Inferior parietal cortex (tissue), 1 donor: ENCODE measurements around the gene FCHSD1.
A peak's percentile ranks its signal among the peaks of the same experiment; 100 is the strongest.
"Not testable (repeated sequence)": the region's sequence is repeated elsewhere in the genome, so short reads cannot be mapped to it uniquely, and the experiment has no call there.

ENCODE experiments used
- DNase-seq: peaks from one replicate; pipeline ENCODE4 v3.0.0-alpha.2; 2016; ENCODE audit errors: extremely low spot score

Gene FCHSD1

DNA sequence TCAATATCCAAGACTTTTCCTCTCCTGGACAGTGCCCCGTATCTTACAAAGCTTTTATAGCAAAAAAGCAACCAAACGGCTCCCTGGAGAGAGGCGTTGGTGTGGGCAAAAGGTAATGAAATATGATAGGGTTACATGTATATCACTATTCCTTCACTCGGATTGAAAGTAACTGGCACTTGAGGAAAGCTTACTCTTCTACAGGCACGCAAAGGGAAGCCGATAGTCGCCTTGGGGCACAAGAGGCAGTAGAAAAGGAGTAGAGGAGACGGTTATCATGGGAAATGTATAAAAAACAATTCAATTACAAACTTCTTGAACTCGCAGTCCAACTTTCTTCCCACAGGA lies 33.6 kb downstream of the FCHSD1 start:
- DNase-seq: no peak

DNA sequence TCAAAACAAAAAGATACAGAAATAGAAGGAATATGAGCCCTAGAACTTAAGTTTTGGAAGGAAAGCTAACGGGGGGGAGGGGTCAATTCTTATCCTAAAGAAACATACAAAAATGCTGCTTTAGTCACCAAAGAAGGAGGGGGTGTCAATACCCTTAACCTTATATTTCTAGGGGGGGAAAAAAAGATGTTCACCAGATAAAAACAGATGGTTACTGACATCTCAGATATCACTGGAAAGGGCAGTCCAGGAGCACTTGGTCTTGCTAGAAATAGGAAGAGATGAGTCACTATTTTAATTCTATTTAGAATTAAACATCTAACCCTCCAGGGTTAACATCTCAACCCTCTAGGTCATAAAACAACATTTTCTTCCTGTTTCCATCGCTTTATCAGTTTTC lies 34.1 kb downstream of the FCHSD1 start:
- DNase-seq: no peak

DNA sequence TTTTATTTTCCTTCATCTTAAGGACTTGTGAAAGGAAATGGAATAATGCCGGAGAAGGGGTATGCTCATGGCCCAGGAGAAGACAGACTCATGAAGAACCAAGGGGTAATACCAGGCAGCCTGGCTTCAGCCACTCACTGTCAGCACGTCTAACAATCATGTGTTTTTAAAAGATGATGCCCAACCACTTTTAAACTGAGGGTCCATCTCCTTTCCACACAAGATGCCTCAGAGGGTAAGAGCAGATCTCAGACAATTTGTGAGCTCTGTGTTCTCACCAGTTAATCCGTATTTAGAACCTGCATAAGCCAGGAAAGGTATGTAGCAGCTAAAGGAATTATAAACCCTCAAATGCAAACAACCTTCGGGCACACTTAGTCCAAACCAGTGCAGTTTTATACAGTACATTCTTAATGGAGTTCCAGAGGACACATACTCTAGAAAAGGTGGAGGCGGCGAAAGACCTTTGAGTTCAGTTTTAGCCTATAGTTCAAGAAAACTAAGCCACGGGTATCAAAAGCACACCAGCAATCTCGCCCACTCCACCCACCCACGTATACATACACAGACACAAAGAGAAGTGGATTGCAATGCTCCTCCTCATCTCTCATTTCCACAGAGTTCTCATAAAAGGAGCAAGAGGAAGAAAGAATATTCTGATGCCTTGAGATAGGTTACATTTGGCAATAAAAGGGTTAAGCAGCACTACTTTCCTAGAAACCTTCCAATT lies 35.1 kb downstream of the FCHSD1 start:
- no peak for DNase-seq

DNA sequence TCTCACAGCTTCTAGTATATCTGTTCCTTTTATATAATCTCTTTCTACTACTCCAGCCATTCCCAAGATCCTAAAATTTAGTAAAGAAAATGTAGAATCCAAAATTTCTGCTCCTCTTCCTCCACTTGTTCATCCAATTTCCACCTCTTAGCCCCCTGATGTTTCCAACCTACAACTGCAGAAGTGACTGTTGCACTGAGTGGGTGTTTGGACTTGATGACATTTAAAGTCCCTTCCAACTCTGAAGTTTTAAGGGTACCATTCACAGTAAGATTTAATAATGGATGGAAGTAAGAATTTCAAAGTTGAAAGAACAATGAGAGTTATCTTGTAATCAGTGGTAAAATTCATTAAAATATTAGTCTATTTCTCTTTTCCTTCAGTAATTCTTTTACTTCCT lies 37.9 kb downstream of the FCHSD1 start:
- DNase-seq: no peak

DNA sequence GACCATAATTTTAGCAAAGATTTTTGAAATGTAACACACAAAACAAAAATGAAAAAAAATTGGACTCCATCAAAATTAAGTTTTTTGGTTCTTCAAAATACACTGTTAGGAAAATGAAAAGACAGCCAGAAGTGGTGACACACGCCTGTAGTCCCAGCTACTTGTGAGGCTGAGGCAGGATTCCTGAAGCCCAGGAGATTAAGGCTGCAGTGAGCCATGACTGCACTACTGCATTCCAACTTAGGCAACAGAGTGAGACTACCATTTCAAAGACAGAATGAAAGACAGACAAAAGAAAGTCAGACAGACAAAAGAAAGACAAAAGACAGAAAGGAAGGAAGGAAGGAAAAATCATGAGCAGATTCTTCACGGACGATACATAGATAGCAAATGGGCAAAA lies 39.9 kb downstream of the FCHSD1 start:
- DNase-seq: no peak

DNA sequence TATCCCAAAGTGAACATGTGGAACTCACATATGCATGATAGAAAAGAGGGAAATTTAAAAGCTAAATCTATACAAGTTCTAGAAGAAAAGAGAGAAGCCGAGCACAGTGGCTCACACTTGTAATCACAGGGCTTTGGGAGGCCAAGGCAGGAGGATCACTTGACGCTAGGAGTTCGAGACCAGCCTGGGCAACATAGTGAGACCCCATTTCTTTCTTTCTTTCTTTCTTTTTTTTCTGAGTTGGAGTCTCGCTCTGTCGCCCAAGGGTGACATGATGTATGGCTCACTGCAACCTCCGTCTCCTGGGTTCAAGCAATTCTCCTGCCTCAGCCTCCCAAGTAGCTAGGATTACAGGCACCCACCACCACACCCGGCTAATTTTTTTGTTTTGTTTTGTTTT lies 41.3 kb downstream of the FCHSD1 start:
- not testable (repeated sequence) for DNase-seq

DNA sequence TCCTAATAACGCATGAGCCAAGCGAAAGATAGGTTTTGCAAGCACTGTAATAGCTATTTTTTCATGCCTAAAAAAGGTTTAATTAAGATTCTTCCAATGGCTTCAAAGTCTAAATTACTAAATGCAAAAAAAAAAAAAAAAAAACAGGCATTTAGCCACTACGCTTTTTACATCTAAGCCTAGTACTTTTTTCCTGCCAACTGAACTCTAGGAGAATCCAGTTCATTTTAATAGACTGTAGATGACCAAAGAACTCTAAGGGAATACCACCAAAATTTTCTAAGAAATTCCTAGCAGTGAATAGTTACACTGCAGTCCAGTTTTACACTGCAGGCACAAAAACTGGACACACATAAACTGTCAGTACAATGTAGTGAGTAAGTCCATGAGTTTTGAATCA lies 42.2 kb downstream of the FCHSD1 start:
- no peak for DNase-seq

DNA sequence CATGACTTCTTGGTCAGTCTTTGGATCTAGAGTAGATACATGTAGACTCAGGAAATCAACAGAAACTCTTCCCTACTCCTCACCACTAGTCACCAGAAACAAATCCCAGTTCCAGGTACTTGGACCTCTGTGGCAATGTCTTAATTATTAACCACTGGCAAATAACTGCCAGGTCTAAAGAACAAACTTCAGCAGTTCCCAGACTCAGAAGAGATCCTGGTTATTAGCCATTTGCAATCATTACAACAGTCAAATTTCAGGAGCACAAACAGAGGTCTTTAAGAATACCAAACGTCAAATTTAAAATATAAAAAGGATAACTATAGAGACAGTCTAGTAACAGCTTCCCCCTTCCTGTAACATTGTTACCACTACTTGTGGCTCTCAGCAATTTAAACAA lies 42.7 kb downstream of the FCHSD1 start:
- DNase-seq: no peak

DNA sequence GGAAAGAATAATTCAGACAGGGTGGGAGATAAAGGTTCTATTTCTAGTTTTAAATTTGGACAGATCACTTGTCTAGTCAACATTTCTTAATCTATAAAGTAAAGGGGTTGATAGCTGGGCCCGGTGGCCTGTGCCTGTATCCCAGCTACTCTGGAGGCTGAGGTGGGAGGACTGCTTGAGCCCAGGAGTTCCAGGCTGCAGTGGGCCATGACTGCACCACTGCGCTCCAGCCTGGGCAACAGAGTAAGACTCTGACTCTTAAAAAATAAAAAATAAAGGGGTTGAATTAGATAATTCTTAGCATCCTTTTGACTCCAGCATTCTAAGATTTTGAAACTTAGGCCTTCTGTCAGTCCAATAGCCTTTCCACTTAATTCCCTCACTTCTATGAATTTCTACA lies 43.2 kb downstream of the FCHSD1 start:
- DNase-seq: no peak

DNA sequence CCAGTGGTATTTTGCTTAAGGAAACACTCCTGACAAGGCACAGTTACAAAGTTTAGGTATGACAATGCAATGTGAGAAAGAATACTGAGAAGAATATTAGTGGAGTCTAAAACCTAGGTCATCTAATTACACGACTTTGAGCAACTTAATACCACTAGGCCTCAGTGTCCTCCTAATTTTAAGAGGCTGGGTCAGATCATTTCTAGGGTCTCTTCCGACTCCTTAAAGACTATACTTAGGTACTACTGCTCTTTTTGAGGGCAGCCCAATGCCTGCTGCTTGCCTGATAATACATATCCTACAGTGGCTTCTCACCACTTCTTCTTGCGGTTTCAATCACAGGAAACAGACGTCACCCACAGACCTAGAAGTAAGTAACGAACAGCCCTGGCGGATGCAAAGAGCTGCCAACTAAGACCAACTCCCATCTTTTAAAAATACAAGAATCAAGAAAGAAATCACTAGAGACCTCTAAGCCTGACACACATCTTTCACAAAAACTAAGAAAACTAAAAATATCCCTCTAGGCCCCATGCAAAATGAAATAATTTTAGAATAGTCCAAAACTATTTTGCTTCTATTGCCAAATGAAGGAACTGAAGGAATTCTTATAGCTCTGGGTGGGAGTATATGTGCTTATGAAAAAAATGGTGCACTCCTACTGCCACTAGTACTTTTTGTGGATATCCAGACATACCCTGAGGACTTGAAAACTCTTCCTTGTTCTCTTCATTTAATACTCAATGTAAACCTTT lies 45.5 kb downstream of the FCHSD1 start:
- peak; percentile 59 for DNase-seq

DNA sequence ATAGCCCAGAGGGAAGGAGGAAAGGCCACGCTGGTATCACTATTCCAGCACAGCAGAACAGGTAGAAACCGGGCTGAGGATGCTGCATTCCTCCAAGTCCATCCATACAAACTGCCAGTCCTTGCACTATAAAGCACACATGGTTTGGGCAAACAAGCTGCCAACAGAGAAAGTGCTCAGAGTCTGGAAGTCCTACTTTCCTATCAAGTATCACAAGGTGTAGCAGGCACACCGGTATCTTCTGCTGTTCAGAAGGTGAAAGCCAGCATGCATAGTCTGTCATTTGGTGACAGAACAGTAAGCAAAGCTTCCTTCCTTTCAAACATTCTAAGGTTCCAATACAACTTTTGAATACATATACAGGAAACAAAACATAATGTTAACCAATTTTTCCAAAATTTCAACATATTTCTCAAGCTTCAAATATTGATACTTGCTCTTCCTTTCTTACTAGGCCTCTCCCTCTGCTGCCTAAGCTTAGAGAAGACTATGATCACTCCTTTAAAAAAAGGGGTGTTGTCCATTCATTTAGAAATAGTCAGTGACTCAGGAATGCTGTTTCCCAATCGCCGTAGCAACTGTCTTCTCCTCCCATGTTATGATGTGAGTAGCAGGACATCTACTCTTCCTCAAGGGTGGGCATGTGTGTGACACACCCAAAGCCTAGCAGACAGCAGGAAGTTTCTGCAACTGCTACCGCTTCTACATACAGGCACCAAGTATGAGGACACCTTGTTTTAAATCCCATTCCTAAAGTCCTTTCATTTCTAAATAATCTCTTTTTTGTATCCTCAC lies 47.1 kb downstream of the FCHSD1 start:
- DNase-seq: no peak

DNA sequence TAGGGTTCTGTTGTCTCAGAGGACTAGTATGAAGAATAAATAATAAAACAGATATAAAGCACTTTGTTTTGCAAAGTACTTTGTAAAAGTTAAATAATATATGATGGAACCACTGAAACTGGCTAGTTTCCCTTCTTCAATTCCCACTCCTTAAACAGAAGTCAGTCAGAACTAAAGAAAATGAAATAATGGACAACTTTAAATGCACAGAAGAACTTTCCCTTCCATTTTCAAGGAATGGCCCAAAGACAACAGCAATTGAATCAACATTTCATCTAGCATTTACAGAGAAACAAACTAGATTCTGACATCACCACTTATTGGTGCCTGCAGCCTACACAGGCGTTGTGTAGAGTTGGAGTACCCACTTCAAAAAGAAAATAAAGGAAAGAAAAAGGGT lies 48.6 kb downstream of the FCHSD1 start:
- DNase-seq: no peak

DNA sequence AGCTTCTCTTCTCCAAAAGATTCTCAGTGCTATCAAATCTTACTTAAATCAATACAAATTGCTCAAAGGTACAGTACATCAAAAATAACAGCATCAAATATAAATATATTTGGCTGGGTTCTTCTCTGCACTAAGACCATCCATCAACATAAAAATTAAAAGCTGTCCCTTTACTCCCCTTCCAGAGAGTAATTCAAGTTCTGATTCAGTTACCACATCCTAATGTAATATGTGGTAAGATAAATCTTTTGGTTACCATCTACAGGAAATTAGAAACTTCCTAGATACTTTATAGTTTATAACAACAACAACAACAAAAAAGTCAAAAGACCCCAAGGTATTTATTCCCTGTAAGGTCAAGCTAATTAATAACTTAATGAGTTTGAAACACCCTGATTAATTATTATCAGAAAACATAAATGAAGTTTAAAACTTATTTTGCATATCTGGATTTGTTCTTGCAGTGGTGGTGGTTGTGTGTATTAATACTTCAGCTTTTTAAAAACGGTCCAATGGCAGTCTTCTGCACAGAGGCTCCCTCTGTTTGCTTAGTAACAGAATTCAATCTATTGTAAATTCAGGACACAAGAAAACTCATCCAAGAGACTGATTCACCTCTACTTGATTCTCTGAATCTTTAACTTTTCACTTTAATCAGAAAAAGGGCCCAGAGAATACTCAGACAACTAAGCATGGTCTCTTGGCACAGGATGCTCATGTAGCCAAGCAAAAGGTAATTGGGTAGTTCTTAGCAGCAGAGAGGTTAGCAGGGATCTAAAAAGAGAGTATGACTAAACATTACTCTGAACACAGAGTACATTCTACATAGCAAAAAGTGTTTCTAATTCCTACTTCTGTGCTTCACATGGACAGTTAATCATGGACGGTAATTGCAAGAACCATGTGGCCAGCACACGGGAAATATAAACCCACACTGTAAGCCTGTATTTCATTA lies 52.5 kb downstream of the FCHSD1 start:
- DNase-seq: no peak

DNA sequence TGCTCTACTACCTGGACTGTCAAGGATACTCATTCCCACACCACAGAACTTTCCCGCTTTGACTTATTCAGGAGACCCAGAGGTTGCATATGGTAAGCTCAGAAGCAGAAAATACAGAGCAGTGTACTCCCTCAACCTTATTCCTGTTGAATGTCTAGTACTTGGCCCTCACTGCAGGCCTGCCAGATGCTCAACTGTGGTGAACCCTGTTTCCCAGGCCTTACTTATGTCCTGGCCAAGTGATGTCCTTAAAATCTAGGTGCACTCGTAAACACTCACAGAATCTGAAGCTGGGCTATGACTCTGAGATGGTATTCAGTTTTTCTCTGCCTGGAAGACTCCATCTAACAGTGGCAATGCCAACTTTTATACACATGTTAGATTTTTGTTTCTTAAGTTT lies 53.4 kb downstream of the FCHSD1 start:
- no peak for DNase-seq

DNA sequence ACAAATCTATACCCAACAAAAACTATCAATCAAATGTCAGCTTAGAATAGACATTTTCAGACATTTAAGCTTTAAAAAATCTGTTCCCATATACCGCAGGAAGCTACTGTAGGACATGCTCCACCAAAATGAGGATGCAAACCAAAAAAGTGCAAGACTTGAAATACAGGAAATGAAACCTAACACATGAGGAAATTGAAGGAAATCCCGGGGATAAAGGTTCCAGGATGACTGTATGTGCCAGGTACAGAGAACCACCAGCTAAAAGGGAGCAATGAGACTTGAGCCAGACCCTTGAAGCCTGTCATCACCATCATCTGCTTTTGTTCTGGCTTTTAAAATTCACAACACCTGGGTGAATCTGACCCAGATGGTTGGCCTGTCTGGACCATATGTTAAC lies 53.8 kb downstream of the FCHSD1 start:
- no peak for DNase-seq

DNA sequence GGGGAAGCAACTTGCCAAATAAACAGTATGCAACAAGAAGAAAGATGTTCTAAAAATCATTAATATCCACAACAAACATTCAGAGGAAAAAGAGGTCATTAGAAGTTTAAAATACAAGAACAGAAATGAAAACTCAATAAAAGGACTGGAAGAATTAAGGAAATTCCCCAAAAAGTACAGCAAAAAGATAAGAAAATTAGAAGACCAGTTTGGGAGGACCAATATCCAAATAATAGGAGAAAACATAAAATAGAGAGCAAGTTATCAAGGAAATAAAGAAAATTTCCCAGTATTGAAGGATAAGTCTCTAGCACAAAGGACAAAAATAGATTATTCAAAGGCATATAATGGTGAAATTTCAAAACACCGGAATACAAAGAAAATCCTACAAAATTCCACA lies 54.4 kb downstream of the FCHSD1 start:
- no peak for DNase-seq

DNA sequence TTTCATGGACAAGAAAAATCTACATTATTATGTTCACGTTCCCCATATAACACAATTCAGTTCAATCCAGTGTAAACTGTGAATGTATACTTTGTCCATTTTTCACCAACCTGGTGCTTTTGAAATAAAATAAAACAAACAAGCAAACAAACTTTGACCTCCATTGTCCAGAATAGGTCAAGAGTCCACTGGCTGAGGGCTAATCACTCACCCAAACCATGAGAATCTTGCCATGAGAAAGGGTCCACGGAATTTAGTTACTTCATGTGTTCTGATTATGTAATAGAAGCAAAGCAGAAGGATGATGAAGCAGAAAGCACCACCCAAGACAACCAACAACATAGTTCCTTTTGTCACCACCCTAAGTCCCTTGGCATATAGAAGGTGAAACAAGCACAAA lies 61.1 kb downstream of the FCHSD1 start:
- no peak for DNase-seq
